NCI-H1092 treated with DMSO at 0.1 percent for 48 hours (cell line): ENCODE data around the gene MASTL.
A peak's percentile ranks its signal among the peaks of the same experiment; 100 is the strongest.
"Not testable (repeated sequence)": the region's sequence is repeated elsewhere in the genome, so short reads cannot be mapped to it uniquely, and the experiment has no call there.

Experiments
- DNase-seq: peaks from one replicate; lab custom pipeline; 2025; lab: John Stamatoyannopoulos, UW

MASTL gene

DNA sequence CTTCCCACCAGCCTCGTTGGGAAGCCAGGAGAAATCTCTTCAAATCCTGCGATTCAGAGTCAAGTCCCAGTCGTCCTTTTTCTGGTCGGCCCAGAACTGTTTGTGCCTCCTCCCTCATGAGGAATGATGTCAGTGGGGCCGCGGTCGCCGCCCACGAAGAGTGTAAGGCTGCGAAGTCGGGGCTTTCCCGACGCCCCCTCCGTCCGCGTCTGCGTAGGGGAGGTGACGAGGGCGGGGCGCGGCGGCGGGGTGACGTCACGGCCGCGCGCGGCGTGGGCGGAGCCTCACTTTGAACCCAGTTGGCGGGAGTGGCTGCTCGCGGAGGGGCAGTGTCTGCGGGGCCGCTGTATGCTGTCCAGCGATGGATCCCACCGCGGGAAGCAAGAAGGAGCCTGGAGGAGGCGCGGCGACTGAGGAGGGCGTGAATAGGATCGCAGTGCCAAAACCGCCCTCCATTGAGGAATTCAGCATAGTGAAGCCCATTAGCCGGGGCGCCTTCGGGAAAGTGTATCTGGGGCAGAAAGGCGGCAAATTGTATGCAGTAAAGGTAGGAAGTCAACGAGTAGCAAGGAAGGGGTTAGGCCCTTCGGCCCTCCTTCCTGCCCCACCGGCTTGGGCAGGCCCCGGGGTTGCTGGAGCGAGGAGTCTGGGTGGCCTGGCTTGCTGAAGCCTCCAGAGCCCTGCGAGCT, at the start of gene MASTL:
MASTL (plus strand) TSS at position 287 of the 689 bp plus-strand sequence; CDS start at position 362, 75 bp downstream.
- DNase-seq, result peak; percentile 64

DNA sequence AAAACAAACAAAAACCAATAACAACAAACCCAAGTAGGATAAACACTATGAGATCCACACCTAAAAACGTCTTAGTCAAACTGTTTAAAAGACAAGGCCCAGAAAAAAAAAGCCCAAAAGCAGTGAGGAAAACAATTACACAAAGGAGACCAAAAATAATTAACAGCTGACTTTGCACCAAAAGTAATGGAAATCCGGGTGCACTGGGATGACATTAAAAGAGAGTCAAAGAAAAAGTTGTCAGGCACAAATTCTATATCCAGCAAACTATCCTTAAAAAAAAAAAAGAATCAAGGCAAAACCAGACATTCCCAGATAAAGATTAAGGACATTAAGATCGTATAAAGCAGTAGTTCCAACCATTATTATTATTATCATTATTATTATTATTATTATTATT, 47.0 kb upstream of the MASTL start:
- no peak for DNase-seq

DNA sequence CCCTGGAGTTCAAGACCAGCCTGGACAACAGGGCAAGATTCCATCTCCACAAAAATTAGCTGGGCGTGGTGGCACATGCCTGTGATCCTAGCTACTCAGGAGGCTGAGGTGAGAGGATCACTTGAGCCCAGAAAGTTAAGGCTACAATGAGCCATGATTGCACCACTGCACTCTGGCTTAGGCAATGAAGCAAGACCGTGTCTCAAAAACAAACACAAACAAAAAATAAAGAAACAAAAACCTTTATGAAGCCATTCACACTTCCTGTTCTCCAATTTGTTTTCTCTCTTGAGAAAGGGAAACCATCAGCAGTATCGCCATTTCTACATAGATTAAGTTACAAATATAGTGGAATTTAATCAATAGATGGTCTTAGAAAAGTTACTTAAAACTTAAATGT, 20.8 kb upstream of the MASTL start:
- DNase-seq, result no peak

DNA sequence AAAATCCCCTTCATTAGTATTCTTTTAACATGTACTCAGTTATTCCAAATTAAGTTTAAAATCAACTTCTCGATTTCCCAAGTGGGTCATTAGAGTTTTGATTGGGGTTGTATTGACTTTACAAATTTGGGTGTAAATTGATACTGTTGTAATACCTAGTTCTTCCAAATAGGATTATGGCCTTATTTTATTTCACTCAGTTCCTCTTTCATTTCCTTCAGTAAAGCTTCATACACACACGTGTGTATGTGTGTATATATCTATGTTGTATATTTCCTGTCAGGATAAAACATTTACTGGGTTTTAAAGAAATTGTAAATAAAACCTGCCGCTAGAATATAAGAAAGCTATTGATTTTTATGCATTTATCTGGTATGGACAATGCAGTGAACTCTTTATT, 16.9 kb upstream of the MASTL start:
- DNase-seq, result no peak

DNA sequence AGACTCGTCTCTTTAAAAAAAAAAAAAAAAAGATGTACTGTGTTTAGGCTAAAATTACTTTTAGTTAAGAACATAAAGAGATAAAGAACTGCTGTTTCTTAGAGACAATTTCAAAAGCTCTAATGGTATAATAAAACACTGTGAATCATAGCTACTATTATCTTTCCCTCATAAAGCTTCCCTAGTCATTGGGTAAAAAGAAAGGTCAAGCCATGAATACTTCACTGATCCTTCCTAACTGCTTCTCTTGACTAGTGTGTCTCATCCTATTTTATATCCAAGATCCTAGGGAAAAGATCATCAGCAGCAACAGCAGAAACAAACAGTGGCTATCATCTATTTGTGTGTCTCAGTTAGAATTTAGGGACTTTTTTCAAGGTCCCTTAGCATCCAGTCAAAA, 11.5 kb upstream of the MASTL start:
- no peak for DNase-seq

DNA sequence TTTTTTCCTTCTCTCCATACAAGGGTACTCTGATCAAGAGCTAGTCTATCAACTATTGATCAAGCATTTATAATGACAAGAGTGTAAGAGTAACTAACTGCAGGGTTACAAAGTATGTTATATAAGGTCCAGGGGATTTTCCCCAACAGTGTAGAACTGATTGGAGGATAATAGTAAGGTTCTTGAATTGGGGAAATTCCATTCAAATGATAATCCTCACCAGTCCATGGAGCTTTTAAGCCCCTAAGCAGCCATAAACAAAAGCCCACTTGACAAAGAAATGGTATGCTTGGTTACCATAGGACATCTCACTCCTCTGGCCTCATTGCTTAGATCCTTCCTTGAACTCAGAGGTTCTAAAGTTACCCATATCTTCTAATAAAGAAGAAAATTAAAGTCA, 9.2 kb upstream of the MASTL start:
- no peak for DNase-seq

DNA sequence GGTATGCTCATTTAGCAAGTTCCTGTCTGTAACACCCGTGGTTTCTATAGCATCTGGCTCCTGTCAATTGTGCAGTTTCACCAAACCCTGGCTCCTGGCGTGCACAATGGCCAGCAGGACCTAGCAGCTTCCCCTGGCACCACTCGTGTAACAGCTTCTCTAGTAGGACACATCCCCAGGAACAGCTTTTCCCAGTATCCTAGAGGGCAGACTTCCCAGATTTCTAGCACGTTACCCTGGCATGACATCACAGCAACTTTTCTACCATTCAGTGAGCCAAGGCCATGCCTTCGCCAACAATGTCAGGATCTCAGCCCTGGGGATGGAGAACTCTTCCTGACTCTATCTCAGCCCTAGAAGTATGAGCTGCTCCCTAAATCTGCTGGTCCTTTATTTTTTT, 7.5 kb upstream of the MASTL start:
- DNase-seq, result no peak

DNA sequence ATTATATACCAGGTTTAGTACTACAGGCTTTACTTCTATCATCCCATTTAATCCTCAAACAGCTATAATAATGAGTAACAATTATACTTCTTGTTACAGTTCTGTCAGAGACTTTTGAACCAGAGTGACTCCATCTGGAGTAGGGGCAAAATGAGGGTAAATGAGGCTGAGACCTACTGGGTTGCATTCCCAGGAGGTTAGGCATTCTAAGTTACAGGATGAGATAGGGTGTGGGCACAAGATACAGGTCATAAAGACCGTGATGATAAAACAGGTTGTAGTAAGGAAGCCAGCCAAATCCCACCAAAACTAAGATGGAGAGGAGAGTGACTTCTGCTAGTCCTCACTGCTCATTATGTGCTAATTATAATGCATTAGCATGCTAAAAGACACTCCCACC, 4.9 kb upstream of the MASTL start:
- no peak for DNase-seq

DNA sequence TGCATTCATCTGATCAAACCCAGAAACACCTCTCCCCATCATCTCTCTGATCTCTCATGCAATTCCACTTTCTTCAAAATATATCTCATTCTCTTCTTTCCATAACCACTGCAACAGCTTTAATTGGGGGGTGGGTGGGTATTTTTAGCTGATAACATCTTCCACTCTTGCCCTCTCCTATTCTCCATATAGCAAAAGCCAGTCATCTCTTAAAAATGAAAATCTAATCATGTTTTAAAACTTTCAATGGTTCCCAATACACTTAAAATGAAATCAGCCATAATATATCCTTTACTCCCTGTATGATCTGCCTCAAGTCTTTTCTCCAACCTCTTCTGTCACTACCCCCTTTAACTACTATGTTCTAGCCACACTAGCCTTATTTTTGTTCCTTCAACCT, 2.5 kb upstream of the MASTL start:
- no peak for DNase-seq

DNA sequence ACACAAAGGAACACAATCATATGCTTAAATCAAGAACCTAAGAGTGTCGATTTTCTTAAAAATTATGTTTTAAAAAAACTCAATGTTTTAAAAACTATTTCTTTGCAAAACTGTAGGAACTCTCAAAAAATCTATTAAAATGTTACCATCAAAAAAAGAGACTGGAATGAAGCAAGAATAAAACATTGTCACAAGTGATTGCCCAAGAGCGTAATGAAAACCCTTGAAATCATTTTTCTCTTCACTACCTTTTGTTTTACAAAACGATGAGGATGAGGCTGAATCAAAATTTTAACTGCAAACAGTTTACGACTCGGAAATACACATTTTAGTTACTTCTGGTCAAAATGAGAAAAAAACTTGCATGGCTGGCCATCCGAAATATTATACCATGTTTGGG, 1.8 kb upstream of the MASTL start:
- DNase-seq, result no peak

DNA sequence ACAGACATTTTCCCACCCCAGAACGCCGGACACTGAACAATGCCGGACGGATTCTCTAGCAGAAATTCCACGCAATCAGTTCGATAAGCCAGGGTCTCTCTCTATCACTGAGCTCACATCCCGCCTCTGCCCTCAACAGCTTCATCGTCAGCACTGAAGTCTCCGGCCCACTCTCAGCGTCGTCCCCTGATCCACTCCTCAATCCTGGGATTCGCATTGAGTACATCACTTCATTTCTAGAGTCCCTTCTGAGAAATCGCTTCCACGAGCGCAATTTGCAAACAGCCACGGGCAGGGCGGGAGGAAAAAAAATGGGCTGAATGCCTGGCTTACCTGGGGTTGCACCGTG, 1.3 kb upstream of the MASTL start:
- no peak for DNase-seq

DNA sequence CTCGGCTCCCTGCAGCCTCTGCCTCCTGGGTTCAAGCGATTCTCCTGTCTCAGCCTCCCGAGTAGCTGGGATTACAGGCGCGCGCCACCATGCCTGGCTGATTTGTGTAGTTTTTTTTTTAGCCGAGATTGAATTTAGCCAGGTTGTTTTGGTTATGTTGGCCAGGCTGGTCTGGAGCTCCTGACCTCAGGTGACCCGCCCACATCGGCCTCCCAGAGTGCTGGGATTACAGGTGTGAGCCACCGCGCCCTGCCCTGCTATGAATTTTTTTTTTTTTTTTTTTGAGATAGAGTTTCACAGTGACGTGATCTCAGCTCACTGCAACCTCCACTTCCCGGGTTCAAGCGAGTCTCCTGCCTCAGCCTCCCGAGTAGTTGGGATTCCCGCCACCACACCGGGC, 1.4 kb downstream of the MASTL start:
- not testable (repeated sequence) for DNase-seq

DNA sequence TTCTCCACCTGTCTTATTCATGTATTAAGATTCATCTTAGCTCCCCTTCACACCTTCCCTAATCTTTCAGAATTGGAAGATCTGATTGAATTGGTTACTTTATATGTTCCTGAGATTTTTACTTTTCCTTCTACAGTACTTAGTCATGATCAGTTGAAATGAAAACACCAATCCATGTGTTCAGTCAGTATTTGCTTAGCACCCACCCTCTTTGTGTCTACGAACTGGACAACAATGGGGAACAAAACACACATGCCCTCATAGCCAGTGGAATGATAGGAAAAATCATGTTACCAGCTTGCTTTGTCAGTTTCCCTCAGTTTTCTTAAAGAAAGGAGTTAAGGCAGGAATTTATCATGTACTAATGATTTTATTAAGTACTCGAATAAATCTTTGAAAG, 2.0 kb downstream of the MASTL start:
- DNase-seq, result no peak

DNA sequence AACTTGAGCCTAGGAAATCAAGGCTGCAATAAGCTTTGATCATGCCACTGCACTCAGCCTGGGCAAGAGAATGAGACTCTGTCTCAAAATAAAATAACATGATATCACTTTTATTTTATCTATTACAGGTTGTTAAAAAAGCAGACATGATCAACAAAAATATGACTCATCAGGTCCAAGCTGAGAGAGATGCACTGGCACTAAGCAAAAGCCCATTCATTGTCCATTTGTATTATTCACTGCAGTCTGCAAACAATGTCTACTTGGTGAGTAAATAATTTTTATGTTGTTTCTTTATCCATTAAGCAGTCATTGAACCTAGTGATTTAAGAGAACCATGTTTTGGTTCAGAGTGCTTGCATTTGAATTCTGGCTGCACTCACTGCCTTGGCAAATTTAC, 3.3 kb downstream of the MASTL start:
- no peak for DNase-seq

DNA sequence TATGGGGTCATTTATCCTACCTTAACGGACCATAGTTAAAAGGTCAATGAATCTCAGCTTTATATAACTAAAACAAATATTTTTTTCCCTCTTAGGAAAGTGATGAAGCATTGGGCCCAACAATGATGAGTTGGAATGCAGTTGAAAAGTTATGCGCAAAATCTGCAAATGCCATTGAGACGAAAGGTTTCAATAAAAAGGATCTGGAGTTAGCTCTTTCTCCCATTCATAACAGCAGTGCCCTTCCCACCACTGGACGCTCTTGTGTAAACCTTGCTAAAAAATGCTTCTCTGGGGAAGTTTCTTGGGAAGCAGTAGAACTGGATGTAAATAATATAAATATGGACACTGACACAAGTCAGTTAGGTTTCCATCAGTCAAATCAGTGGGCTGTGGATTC, 14.7 kb downstream of the MASTL start:
- no peak for DNase-seq

DNA sequence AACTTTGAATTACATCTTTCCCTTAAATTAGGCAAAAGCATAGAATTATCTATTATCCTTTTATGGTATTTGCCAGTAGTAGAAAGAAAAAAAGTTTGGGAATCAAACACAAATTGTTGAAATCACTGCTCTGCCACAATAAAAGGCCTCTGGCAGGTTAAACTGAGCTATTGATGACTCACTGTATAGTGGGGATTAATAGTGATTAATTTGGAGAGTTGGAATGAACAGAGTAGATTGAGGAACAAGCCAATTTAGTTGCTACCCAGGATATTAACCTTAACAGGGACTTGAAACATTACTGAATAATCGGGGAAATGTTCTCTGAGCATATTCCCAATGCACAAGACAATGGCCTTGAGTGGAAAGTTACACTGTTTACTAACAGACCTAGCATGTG, 33.1 kb downstream of the MASTL start:
- no peak for DNase-seq

DNA sequence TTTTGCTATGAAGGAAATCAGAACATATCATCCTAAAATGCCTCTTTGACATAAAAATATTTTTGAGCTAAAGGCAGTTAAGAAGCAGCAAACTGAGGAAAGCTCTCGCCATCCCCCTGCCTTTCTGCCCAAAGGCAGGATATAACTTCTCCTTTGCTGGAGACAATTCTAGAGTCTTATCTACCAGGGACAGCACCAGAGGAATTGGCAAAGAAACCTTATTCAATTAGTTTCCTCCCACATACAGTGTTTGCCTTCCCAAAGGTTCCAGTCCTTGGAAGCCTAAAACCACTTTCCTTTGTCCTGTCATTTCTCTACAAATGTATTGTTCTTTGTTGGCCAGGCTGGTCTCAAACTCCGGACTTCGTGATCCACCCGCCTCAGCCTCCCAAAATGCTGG, 33.7 kb downstream of the MASTL start:
- DNase-seq, result no peak

DNA sequence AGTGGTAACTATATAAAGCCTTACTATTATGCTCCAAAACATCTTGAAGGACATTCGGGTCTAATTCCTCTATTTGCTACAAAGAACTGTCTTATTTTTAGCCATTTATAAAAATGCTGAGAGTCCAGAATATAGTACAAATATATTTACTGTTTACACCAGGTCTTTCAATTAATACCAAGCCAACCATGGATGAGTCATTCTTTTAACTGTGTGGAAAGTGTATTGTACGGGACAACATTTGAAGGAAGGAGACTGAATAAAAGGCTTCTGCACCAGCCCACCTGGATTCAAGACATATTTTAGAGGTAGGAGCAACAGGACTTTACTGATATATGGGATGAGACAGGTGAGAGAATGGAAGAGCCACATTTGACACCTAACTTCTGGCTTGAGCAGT, 35.4 kb downstream of the MASTL start:
- DNase-seq, result no peak

DNA sequence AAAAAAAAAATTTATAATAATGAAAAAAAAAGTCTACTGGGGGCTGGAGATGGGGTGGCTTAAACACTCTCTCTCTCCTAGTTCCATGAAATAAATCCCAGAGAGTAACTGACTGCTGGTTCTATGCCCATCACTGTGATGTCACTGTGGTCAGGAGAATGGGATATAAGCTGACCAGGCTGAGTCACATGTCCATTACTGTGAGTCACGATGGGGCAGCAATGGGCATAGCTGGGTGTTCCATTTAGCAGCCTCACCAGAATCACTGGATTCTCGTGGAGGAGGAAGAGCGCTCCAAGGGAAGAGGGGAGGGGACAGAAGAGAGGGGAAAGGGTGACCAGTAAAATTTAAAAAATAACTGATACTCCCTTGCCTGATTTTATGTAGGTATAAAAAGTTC, 37.1 kb downstream of the MASTL start:
- DNase-seq, result no peak

DNA sequence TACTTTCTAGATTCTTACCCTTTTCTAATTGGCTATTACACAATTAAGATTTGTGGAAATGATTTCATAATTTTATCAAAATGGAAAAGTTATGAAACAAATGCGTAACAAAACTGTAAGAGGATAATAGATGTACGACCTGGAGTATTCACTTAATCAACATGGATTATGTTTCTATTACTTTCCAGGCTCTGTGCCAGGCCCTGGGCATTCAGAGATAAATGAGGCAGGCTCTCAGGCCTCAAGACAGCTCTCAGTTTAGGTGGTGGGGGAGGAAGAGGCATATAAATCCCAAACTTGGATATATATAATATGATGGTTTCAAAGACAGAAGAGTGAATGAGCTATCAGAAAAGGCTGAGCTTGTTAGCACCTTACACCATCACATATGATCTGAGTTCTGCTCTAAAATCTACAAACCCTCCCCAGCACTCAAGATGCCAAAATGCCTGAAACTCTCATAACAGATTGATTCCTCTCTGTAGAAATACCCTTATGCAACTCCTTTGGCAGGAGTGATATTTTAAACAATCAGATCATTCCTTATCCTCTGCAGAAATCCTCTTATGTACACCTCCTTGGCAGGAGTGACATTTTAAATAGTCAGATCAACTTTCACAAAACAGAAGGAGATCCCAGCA, 42.9 kb downstream of the MASTL start:
- DNase-seq, result no peak

DNA sequence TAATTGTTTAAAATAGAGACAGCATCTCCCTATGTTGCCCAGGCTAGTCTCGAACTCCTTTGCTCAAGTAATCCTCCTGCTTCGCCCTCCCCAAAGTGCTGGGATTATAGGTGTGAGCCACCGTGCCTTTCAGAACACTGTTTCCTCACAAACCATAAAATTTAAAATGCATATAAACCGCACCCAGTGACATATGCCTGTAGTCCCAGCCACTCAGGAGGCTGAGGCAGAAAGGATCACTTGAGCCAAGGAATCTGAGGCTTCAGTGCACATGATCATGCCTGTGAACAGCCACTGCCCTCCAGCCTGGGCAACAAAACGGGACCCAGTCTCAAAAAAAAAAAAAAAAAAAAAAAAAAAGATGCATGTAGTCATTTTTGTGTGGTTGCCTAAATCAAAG, 48.7 kb downstream of the MASTL start:
- no peak for DNase-seq

DNA sequence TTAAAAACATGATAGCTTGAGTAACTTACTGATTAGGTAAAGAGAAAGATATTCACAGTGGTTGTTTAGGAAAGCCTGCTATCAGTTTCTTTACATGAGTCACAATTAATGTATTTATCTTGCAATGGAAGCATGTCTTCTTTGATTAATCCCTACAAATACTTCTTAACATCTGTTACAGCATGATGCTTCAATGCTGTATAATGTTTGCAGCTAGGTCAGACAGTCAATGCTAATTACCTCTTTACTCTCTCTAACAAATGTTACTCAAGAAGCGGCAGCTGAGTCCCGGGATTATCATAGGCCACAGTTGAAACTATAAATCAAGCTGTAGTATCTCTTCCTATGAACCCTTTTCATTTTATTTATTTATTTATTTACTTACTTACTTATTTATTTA, 52.2 kb downstream of the MASTL start:
- DNase-seq, result no peak

DNA sequence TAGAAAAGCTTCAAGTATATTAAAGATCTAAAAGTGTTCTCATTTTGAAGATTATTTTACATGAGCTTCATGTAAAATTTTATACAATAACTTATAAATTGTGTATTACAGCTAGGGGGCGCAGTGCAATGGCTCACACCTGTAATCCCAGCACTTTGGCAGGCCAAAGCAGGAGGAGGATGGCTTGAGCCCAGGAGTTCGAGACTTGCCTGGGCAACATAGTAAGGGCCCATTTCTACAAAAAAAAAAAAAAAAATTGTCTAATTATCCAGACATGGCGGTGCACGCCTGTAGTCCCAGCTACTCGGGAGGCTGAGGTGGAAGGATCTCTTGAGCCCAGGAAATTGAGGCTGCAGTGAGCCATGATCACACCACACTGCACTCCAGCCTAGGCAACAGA, 68.8 kb downstream of the MASTL start:
- peak; percentile 4 for DNase-seq

DNA sequence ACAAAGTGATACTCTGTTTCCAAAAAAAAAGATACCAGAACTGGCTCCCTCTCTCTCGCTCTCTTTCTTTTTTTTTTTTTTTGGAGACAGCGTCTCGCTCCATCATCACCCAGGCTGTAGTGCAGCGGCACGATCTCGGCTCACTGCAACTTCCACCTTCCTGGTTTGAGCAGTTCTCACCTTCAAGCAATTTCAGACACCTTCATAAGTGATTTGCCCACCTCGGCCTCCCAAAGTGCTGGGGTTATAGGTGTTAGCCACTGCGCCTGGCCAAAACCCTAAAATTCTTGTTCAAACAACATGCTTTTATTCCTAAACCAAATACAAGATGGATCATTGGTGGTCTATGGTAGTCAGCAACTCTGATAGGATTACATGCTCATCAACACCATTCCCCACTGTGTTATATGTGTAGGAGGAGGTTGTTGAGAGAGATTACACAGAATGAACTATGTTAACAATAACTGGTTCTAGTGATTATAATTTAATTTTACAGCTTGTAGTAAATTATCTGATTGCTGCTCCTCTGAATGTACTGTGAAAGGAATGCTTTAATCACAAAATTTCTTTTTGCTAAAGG, 69.9 kb downstream of the MASTL start:
- DNase-seq, result no peak
